Activated naive CD4-positive, alpha-beta T cell treated with anti-CD3 and anti-CD28 coated beads for 36 hours (primary cell): ENCODE results near the gene NDUFB8. TPM values are rescaled to one million over a fixed set of nuclear protein-coding genes. Genes with fewer than 3 reads are reported as not detected.

Experiments used
- CTCF ChIA-PET: fragments of 350-600 bp; sonication (Branson Sonifier 250); formaldehyde crosslinking; loops from one replicate; lab custom pipeline; 2021; ENCODE audit warnings: antibody characterized with exemption; lab: Charles Lee
- DNase-seq: peaks from one replicate; pipeline ENCODE4 v3.0.0-alpha.2; 2020
- H3K27ac Mint-ChIP-seq: one replicate; pipeline ENCODE4 v1.8.0; 2021; ENCODE audit warnings: mild to moderate bottlenecking, mixed read lengths
- H3K27me3 Mint-ChIP-seq: one replicate; pipeline ENCODE4 v1.8.0; 2021; ENCODE audit warnings: low read depth, mixed read lengths
- H3K36me3 Mint-ChIP-seq: one replicate; pipeline ENCODE4 v1.8.0; 2021; ENCODE audit warnings: low read depth, mixed read lengths
- H3K4me1 Mint-ChIP-seq: one replicate; pipeline ENCODE4 v1.8.0; 2021; ENCODE audit warnings: low read depth, mixed read lengths
- H3K4me3 Mint-ChIP-seq: one replicate; pipeline ENCODE4 v1.8.0; 2021; ENCODE audit warnings: mild to moderate bottlenecking, moderate library complexity, mixed read lengths
- H3K9me3 Mint-ChIP-seq: one replicate; pipeline ENCODE4 v1.8.0; 2021; ENCODE audit warnings: mixed read lengths
- intact Hi-C: fragments of 100-400 bp; cut with micrococcal nuclease; formaldehyde crosslinking; loops from one replicate; pipeline ENCODE4 v1.15.1; 2023
- total RNA-seq, 2 experiments: library from RNA; stranded (reverse); gene quantifications; one replicate each; pipeline ENCODE4 v1.2.3, GENCODE V29; 2021

The NDUFB8 gene
- total RNA-seq, 2 experiments from 2014 or later: 427 to 442 TPM

GRCh38 chr10:100502926-100503494 is 26.7 kb downstream of the NDUFB8 start:
- H3K27me3 Mint-ChIP-seq: no peaks in the 10 kb centered on the region
- CTCF ChIA-PET: no interaction called here
- H3K4me3 Mint-ChIP-seq: no peak overlapping the region
- intact Hi-C loops: no loop called here
- DNase-seq: no peak
- H3K4me1 Mint-ChIP-seq: peaks cover 27% of the 10 kb centered on the region
- H3K36me3 Mint-ChIP-seq: peaks cover 50% of the 10 kb centered on the region
- H3K9me3 Mint-ChIP-seq: no peaks in the 10 kb centered on the region
- no peak overlapping the region for H3K27ac Mint-ChIP-seq

GRCh38 chr10:100501423-100501822 is 28.2 kb downstream of the NDUFB8 start:
- no peak overlapping the region for H3K4me3 Mint-ChIP-seq
- CTCF ChIA-PET: interaction anchor here (1.1 to 3.7 kb wide), 4 partner anchors 10 to 19 kb away, joined by 3 to 19 read pairs (median 11); no protein-coding TSS in a partner anchor
- peaks cover 43% of the 10 kb centered on the region for H3K36me3 Mint-ChIP-seq

GRCh38 chr10:100498059-100498458 is 31.6 kb downstream of the NDUFB8 start:
- Mint-ChIP-seq H3K4me1 (no peaks in the 10 kb centered on the region), H3K9me3 (no peaks in the 10 kb centered on the region), H3K4me3 (no peak overlapping the region), H3K27me3 (no peaks in the 10 kb centered on the region), H3K36me3 (peaks cover 49% of the 10 kb centered on the region), H3K27ac (no peak overlapping the region)
- intact Hi-C loops: no loop called here
- DNase-seq: no peak
- CTCF ChIA-PET: interaction anchor here (0.6 to 3.7 kb wide), 5 partner anchors 15 to 159 kb away, joined by 3 to 19 read pairs (median 4); partner anchors contain the start of gene SEC31B

More at GRCh38 chr10:100501423-100501822, 28.2 kb downstream of the NDUFB8 start:
- H3K4me1 Mint-ChIP-seq: peaks cover 11% of the 10 kb centered on the region
- no peak for DNase-seq
- no peaks in the 10 kb centered on the region for H3K9me3 Mint-ChIP-seq
- H3K27ac Mint-ChIP-seq: no peak overlapping the region
- H3K27me3 Mint-ChIP-seq: no peaks in the 10 kb centered on the region
- intact Hi-C loops: no loop called here

- Mint-ChIP-seq H3K4me3 (no peak overlapping the region), H3K36me3 (peaks cover 50% of the 10 kb centered on the region), H3K9me3 (no peaks in the 10 kb centered on the region), H3K27ac (no peak overlapping the region), H3K27me3 (no peaks in the 10 kb centered on the region), H3K4me1 (no peaks in the 10 kb centered on the region)
- CTCF ChIA-PET: interaction anchor here (0.9 to 3.2 kb wide), 5 partner anchors 9 to 39 kb away, joined by 3 to 25 read pairs (median 5); partner anchors contain the start of gene HIF1AN
- DNase-seq: no peak
- intact Hi-C loops: no loop called here
Observed at GRCh38 chr10:100496567-100496966, 33.1 kb downstream of the NDUFB8 start.

GRCh38 chr10:100490531-100490930 is 39.1 kb downstream of the NDUFB8 start:
- H3K27me3 Mint-ChIP-seq: no peaks in the 10 kb centered on the region
- H3K36me3 Mint-ChIP-seq: peaks cover 41% of the 10 kb centered on the region
- no peaks in the 10 kb centered on the region for H3K9me3 Mint-ChIP-seq
- intact Hi-C loops: no loop called here
- no peak for DNase-seq
- H3K4me1 Mint-ChIP-seq: no peaks in the 10 kb centered on the region
- CTCF ChIA-PET: interaction anchor here (0.6 kb wide), 1 partner anchor 30 kb away, joined by 3 read pairs; no protein-coding TSS in a partner anchor
- no peak overlapping the region for H3K4me3 Mint-ChIP-seq
- no peak overlapping the region for H3K27ac Mint-ChIP-seq

GRCh38 chr10:100489396-100489795 is 40.3 kb downstream of the NDUFB8 start:
- peaks cover 37% of the 10 kb centered on the region for H3K36me3 Mint-ChIP-seq
- no peaks in the 10 kb centered on the region for H3K9me3 Mint-ChIP-seq
- no peak overlapping the region for H3K27ac Mint-ChIP-seq
- DNase-seq: no peak
- no peak overlapping the region for H3K4me3 Mint-ChIP-seq
- no peaks in the 10 kb centered on the region for H3K27me3 Mint-ChIP-seq
- CTCF ChIA-PET: interaction anchor here (1.2 to 10.3 kb wide), 2 partner anchors 27 to 152 kb away, joined by 3 to 101 read pairs; no protein-coding TSS in a partner anchor
- H3K4me1 Mint-ChIP-seq: no peaks in the 10 kb centered on the region
- intact Hi-C loops: no loop called here

GRCh38 chr10:100487529-100487928 is 42.1 kb downstream of the NDUFB8 start:
- intact Hi-C loops: no loop called here
- H3K27me3 Mint-ChIP-seq: no peaks in the 10 kb centered on the region
- CTCF ChIA-PET: interaction anchor here (0.8 to 10.3 kb wide), 3 partner anchors 9 to 149 kb away, joined by 3 to 101 read pairs (median 9); no protein-coding TSS in a partner anchor
- H3K27ac Mint-ChIP-seq: no peak overlapping the region
- peaks cover 25% of the 10 kb centered on the region for H3K36me3 Mint-ChIP-seq
- H3K4me1 Mint-ChIP-seq: no peaks in the 10 kb centered on the region
- no peaks in the 10 kb centered on the region for H3K9me3 Mint-ChIP-seq
- no peak overlapping the region for H3K4me3 Mint-ChIP-seq
- DNase-seq: no peak

GRCh38 chr10:100485801-100486495 is 43.7 kb downstream of the NDUFB8 start:
- no peak for DNase-seq
- CTCF ChIA-PET: interaction anchor here (10.3 kb wide), 1 partner anchor 31 kb away, joined by 101 read pairs; no protein-coding TSS in a partner anchor
- no peak overlapping the region for H3K27ac Mint-ChIP-seq
- no peaks in the 10 kb centered on the region for H3K9me3 Mint-ChIP-seq
- H3K27me3 Mint-ChIP-seq: peaks cover 2% of the 10 kb centered on the region
- peaks cover 5% of the 10 kb centered on the region for H3K4me1 Mint-ChIP-seq
- intact Hi-C loops: no loop called here
- no peak overlapping the region for H3K4me3 Mint-ChIP-seq
- H3K36me3 Mint-ChIP-seq: peaks cover 20% of the 10 kb centered on the region

- intact Hi-C loops: no loop called here
- peaks cover 4% of the 10 kb centered on the region for H3K27me3 Mint-ChIP-seq
Observed at GRCh38 chr10:100485366-100485765, 44.3 kb downstream of the NDUFB8 start.

GRCh38 chr10:100483876-100484666 is 45.6 kb downstream of the NDUFB8 start:
- Mint-ChIP-seq H3K4me3 (no peak overlapping the region), H3K36me3 (peaks cover 9% of the 10 kb centered on the region), H3K27ac (no peak overlapping the region), H3K9me3 (no peaks in the 10 kb centered on the region), H3K27me3 (peaks cover 9% of the 10 kb centered on the region), H3K4me1 (peaks cover 5% of the 10 kb centered on the region)
- CTCF ChIA-PET: interaction anchor here (1.0 to 10.3 kb wide), 11 partner anchors 12 to 154 kb away, joined by 3 to 101 read pairs (median 9); partner anchors contain the start of gene PKD2L1
- no peak for DNase-seq
- intact Hi-C loops: no loop called here

More at GRCh38 chr10:100485366-100485765, 44.3 kb downstream of the NDUFB8 start:
- peaks cover 17% of the 10 kb centered on the region for H3K36me3 Mint-ChIP-seq
- CTCF ChIA-PET: interaction anchor here (10.3 kb wide), 1 partner anchor 31 kb away, joined by 101 read pairs; no protein-coding TSS in a partner anchor
- DNase-seq: no peak
- no peak overlapping the region for H3K27ac Mint-ChIP-seq
- no peaks in the 10 kb centered on the region for H3K9me3 Mint-ChIP-seq
- H3K4me1 Mint-ChIP-seq: peaks cover 5% of the 10 kb centered on the region
- H3K4me3 Mint-ChIP-seq: no peak overlapping the region

GRCh38 chr10:100482834-100483185 is 46.9 kb downstream of the NDUFB8 start:
- Mint-ChIP-seq H3K4me3 (peak overlapping the region; percentile 73), H3K9me3 (no peaks in the 10 kb centered on the region), H3K36me3 (peaks cover 4% of the 10 kb centered on the region), H3K4me1 (peaks cover 5% of the 10 kb centered on the region), H3K27me3 (peaks cover 9% of the 10 kb centered on the region), H3K27ac (no peak overlapping the region)
- CTCF ChIA-PET: interaction anchor here (0.6 to 10.3 kb wide), 21 partner anchors 9 to 257 kb away, joined by 3 to 101 read pairs (median 7); partner anchors contain the start of genes PKD2L1 and SEC31B
- no peak for DNase-seq
- intact Hi-C loops: loop anchor here (1.0 kb wide), 3 partner anchors 25 to 145 kb away; no protein-coding TSS in a partner anchor
